IMR-90 (cell line): ENCODE data around the gene SKIC8.

Source experiments
- BHLHE40 ChIP-seq: fragments of 150-350 bp; IDR thresholded peaks from 2 replicates; pipeline ENCODE4 v1.6.1; 2016; ENCODE audit warnings: mild to moderate bottlenecking, low read depth, low read length
- CEBPB ChIP-seq: IDR thresholded peaks from 2 replicates; pipeline ENCODE4 v1.6.1; 2012; ENCODE audit warnings: low read depth, low read length, improper control_type of control experiment
- FOS ChIP-seq: fragments of 150-350 bp; IDR thresholded peaks from 2 replicates; pipeline ENCODE4 v1.6.1; 2016; ENCODE audit warnings: low read depth, low read length
- MAZ ChIP-seq: IDR thresholded peaks from 2 replicates; pipeline ENCODE4 v1.6.1; 2012; ENCODE audit warnings: low read depth, mild to moderate bottlenecking, low read length, improper control_type of control experiment, moderate library complexity, borderline replicate concordance
- MXI1 ChIP-seq: IDR thresholded peaks from 2 replicates; pipeline ENCODE4 v1.6.1; 2012; ENCODE audit warnings: low read depth, mild to moderate bottlenecking, low read length, moderate library complexity, borderline replicate concordance
- POLR2A ChIP-seq: IDR thresholded peaks from 2 replicates; pipeline ENCODE4 v1.6.1; 2012; ENCODE audit warnings: mild to moderate bottlenecking, low read depth, low read length
- RAD21 ChIP-seq: IDR thresholded peaks from 2 replicates; pipeline ENCODE4 v1.6.1; 2012; ENCODE audit warnings: low read length, improper control_type of control experiment
- RCOR1 ChIP-seq: IDR thresholded peaks from 2 replicates; pipeline ENCODE4 v1.6.1; 2012; ENCODE audit warnings: mild to moderate bottlenecking, low read length, improper control_type of control experiment; ENCODE audit not compliant: insufficient replicate concordance
- RFX5 ChIP-seq: IDR thresholded peaks from 2 replicates; pipeline ENCODE4 v1.8.0; 2012; ENCODE audit warnings: low read depth, mild to moderate bottlenecking, low read length, moderate library complexity
- TF ChIP-seq, protein P1 (sequence below): conservative IDR thresholded peaks from 2 replicates; pipeline ENCODE4 v1.5.1; 2012; ENCODE audit warnings: mild to moderate bottlenecking, low read depth, low read length, improper control_type of control experiment
- TF ChIP-seq, protein P2 (sequence below): fragments of 150-350 bp; IDR thresholded peaks from 2 replicates; pipeline ENCODE4 v1.6.1; 2017; ENCODE audit warnings: mild to moderate bottlenecking, antibody characterized with exemption, low read length, low read depth

DNA sequence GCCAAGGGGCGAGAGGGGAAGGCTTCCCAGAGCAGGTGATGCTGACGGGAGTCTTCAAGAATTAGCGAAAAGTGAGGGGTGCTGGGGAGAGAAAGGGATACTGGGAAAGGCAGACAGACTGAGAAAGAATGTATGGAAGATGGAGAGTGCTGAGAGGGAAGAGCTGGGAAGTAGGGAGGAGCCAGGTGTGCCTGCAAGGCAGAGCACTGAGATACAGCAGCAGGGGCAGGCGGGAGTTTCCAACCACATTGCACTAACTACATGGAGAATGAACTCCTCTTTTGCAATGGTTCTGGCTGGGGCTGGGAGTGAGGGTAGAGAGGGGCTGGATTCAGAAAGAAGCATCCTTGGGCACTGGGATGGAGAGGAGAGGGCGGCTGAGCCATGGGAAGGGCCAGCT lies 24.7 kb upstream of the SKIC8 start:
- TF ChIP-seq, protein P1, sequence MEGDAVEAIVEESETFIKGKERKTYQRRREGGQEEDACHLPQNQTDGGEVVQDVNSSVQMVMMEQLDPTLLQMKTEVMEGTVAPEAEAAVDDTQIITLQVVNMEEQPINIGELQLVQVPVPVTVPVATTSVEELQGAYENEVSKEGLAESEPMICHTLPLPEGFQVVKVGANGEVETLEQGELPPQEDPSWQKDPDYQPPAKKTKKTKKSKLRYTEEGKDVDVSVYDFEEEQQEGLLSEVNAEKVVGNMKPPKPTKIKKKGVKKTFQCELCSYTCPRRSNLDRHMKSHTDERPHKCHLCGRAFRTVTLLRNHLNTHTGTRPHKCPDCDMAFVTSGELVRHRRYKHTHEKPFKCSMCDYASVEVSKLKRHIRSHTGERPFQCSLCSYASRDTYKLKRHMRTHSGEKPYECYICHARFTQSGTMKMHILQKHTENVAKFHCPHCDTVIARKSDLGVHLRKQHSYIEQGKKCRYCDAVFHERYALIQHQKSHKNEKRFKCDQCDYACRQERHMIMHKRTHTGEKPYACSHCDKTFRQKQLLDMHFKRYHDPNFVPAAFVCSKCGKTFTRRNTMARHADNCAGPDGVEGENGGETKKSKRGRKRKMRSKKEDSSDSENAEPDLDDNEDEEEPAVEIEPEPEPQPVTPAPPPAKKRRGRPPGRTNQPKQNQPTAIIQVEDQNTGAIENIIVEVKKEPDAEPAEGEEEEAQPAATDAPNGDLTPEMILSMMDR, result no peak
- TF ChIP-seq RAD21, result no peak
- no peak for TF ChIP-seq RCOR1
- TF ChIP-seq CEBPB, result no peak
- TF ChIP-seq, protein P2, sequence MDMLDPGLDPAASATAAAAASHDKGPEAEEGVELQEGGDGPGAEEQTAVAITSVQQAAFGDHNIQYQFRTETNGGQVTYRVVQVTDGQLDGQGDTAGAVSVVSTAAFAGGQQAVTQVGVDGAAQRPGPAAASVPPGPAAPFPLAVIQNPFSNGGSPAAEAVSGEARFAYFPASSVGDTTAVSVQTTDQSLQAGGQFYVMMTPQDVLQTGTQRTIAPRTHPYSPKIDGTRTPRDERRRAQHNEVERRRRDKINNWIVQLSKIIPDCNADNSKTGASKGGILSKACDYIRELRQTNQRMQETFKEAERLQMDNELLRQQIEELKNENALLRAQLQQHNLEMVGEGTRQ, result no peak
- TF ChIP-seq FOS, result no peak
- TF ChIP-seq RFX5, result no peak
- no peak for TF ChIP-seq MXI1
- TF ChIP-seq POLR2A, result no peak
- TF ChIP-seq MAZ, result no peak
- no peak for TF ChIP-seq BHLHE40
